H1 (cell line): ENCODE results near the gene TEAD3.

ENCODE experiments used
- SIN3A ChIP-seq, 2 experiments: IDR thresholded peaks in 1 of 2; conservative IDR thresholded peaks in 1 of 2; 2 replicates each; pipeline ENCODE4 v1.6.1; 2011 to 2012; ENCODE audit warnings: low read length in 2 of 2, improper control_type of control experiment in 1 of 2, low read depth in 1 of 2, mild to moderate bottlenecking in 1 of 2
- TF ChIP-seq, protein P1 (sequence below), 3 experiments: IDR thresholded peaks; 1 replicate in 2 of 3; 2 replicates in 1 of 3; pipeline versions ENCODE4 v1.5.1 to v1.6.1; 2011; ENCODE audit warnings: low read length in 3 of 3, mild to moderate bottlenecking in 3 of 3, inconsistent platforms in 2 of 3, low read depth in 1 of 3, moderate library complexity in 1 of 3; ENCODE audit not compliant: insufficient read depth in 1 of 3; ENCODE audit errors: control extremely low read depth in 1 of 3

DNA sequence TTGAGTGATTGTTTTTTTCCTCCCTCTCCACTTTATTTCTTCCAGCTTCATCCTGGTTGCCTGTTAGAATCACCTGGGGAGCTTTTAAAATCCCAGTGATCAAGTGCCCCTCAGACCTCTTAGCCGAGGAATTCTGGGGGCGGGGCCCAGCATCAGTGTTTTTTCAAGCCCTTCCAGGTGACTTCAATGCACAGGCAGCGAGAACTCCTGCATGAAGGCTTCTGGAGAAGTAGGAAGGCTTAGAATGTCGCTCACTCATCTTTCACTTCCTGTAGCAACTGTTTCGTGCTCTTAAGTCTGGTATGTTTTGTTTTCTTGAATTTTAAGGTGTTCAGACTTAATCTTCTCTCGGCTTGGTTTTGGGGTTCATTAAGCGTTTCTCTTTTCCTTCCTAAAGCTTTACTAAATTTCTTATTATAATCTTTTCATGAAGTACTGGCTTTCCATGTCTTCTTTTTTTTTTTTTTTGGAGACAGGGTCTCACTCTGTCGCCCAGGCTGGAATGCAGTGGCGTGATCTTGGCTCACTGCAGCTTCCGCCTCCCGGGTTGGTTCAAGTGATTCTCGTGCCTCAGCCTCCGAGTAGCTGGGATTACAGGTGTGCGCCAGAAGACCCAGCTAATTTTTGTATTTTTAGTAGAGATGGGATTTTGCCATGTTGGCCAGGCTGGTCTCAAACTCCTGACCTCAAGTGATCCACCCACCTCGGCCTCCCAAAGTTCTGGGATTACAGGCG is 46.7 kb upstream of the TEAD3 start:
- TF ChIP-seq SIN3A (conservative IDR thresholded peaks at IDR 0.05 in 1 of 2, IDR thresholded peaks at IDR 0.05 in 1 of 2; ENCODE audit: low read depth in 1 of 2, low read length in 2 of 2), result 0 out of 4 replicates have a peak, but pooled peaks of 1 of the 2 experiments have one; percentile 39
- TF ChIP-seq, protein P1, sequence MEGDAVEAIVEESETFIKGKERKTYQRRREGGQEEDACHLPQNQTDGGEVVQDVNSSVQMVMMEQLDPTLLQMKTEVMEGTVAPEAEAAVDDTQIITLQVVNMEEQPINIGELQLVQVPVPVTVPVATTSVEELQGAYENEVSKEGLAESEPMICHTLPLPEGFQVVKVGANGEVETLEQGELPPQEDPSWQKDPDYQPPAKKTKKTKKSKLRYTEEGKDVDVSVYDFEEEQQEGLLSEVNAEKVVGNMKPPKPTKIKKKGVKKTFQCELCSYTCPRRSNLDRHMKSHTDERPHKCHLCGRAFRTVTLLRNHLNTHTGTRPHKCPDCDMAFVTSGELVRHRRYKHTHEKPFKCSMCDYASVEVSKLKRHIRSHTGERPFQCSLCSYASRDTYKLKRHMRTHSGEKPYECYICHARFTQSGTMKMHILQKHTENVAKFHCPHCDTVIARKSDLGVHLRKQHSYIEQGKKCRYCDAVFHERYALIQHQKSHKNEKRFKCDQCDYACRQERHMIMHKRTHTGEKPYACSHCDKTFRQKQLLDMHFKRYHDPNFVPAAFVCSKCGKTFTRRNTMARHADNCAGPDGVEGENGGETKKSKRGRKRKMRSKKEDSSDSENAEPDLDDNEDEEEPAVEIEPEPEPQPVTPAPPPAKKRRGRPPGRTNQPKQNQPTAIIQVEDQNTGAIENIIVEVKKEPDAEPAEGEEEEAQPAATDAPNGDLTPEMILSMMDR (IDR thresholded peaks at IDR 0.05; ENCODE audit: control extremely low read depth in 1 of 3, insufficient read depth in 1 of 3, low read depth in 1 of 3, low read length in 3 of 3), result no peak
